HG03460 (cell line): ENCODE measurements around the gene CEP131.
"Not testable (repeated sequence)": the region's sequence is repeated elsewhere in the genome, so short reads cannot be mapped to it uniquely, and the experiment has no call there.

Experiments used
- ATAC-seq: cut with Tn5 transposase; IDR thresholded peaks from one replicate; pipeline ENCODE4 v1.9.1; 2021; ENCODE audit not compliant: unreplicated experiment

Gene CEP131

GRCh38 chr17:81227630-81228029 lies 4.9 kb upstream of the CEP131 start:
- not testable (repeated sequence) for ATAC-seq

- ATAC-seq, result no peak
Measured at GRCh38 chr17:81223762-81224130, 981 bp upstream of the CEP131 start.

DNA sequence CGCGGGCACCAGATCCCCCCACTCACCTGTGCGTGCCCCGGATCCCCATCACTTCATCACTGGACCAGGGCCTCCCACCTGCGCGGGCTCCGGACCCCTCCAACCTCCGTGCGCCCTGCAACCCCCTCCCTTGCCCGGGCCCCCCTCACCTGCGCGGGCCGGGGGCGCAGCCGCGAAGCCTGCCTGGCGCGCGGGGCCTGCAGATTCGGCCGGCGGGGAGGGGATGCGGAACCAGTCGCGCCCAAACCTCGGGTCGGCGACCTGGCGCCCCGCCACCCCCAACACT lies 202 bp downstream of the CEP131 start:
- no peak for ATAC-seq

DNA sequence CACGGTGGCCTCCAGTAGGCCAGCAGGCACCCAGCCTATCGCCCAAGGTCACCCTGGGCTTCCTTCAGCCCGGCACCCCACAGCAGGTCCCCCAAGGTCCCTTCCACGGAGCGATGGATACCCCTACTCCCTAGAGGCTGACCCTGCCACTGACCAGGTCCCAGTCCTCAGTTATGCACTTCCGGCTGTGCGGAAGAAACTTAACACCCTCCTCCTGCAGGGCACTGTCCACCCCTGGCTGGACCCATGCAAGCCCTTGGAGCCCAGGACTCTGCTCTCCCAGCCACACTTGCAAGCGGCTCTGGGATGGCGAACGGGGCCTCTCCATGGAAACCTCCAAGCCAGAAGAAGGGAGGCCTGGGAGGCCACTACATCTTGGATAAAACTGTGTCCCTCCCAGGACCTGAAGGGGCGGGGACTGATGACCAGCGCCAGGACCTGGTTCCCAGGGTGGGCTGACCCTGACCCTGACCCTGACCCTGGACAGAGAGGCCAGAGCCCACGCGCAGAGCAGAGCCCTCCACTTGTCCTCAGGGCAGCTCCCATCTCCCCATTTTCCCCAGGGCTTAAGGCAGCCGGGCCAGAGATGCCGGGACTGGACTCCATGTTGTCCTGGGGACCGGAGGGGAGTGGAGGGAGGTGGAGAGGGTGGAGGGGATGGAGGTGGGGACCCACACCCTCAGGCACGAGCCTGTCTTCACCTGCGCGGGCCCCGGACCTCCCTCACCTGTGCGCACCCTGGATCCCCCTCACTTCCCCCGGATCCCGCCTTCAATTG lies 734 bp downstream of the CEP131 start:
- no peak for ATAC-seq

GRCh38 chr17:81221371-81221841 lies 1.4 kb downstream of the CEP131 start:
- ATAC-seq, result no peak

DNA sequence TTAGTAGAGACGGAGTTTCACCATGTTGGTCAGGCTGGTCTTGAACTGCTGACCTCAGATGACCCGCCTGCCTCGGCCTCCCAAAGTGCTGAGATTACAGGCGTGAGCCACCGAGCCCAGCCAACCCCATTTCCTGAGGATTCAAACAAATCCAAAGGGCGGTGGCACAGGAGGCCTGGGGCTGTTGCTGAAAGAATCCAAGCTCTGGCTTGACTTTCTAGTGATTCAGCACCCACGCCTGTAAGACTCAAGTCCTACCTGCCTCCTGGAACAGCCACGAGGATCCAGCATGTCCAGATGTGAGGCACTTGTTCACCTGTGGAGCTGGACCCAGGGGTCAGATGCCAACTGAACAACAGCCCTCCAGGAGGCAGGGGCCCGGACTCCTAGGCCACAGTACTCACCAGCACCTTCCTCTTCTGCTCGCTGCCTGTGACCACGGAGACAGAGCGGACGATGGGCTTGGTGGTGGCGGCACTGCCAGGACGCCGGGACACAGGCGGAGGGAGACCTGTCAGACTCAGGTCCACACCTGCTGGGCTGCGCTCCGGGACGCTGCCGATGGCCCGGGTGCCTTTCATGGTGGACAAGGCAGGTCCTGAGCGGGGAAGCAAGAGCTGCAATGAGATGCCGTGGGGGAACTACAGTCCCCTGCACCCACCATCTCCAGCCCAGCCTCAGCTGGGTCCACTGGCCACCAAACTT lies 3.1 kb downstream of the CEP131 start:
- ATAC-seq, result no peak

DNA sequence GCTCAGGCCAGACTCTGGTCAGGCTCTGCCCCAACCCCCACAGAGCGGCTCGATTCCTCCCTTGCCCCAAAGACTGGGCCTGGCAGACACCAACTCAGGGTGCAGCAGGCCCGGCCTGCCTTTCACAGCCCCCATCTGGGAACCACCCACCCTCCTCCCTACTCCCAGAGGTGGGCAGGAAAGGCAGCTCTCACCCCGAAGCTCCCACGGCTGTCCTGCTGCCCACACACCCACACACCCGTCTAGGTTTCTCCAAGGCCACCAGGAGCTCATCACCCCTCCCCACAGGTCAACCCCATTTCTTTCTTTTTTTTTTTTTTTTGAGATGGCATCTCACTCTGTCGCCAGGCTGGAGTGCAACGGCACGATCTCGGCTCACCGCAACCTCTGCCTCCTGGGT lies 3.8 kb downstream of the CEP131 start:
- ATAC-seq, result no peak

- ATAC-seq, result no peak
Measured at GRCh38 chr17:81218459-81218858, 4.3 kb downstream of the CEP131 start.

GRCh38 chr17:81217491-81217890 lies 5.3 kb downstream of the CEP131 start:
- no peak for ATAC-seq

- no peak for ATAC-seq
Measured at GRCh38 chr17:81213978-81214377, 8.8 kb downstream of the CEP131 start.

GRCh38 chr17:81212365-81212764 lies 10.4 kb downstream of the CEP131 start:
- ATAC-seq, result no peak

DNA sequence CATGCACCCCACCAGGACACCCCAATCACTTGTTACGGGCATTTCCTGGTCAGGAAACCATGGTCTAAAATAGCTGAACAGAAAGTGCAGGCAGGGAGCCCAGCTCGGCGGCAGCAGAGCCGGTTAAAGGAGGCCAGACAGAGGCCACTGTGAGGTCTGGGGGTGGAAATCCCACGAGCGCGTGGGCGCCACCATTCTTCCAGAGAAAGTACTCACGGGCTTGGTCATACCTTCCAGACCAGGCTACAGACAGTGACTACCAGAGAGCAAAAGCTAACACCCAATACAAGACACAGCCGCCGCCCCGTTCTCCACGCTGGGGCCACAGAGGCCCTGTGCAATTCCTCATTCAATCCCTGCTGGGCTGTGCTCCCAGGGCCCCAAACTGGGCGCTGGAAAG lies 11.9 kb downstream of the CEP131 start:
- ATAC-seq, result no peak

GRCh38 chr17:81210466-81210865 lies 12.3 kb downstream of the CEP131 start:
- no peak for ATAC-seq

DNA sequence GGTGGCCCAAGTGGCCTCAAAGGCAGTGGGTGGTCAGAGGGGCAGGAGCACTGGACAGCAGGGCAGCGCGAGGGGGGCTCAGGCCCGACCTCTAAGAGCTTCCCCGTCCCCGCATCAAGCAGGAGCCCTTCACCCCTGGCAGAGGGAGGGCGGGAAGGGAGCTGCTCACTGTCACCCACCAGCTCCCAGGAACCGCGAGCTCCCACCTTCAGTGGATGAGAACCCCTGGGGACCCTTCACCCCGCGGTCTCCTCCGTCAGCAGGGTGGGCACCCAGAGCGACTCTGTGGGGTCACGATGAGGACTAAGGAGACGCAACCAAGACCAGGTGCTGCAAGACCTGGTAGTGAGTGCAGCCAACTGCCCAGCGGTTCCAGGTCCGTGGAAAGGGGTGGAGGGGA lies 13.6 kb downstream of the CEP131 start:
- no peak for ATAC-seq

- ATAC-seq, result no peak
Measured at GRCh38 chr17:81208651-81209050, 14.1 kb downstream of the CEP131 start.

DNA sequence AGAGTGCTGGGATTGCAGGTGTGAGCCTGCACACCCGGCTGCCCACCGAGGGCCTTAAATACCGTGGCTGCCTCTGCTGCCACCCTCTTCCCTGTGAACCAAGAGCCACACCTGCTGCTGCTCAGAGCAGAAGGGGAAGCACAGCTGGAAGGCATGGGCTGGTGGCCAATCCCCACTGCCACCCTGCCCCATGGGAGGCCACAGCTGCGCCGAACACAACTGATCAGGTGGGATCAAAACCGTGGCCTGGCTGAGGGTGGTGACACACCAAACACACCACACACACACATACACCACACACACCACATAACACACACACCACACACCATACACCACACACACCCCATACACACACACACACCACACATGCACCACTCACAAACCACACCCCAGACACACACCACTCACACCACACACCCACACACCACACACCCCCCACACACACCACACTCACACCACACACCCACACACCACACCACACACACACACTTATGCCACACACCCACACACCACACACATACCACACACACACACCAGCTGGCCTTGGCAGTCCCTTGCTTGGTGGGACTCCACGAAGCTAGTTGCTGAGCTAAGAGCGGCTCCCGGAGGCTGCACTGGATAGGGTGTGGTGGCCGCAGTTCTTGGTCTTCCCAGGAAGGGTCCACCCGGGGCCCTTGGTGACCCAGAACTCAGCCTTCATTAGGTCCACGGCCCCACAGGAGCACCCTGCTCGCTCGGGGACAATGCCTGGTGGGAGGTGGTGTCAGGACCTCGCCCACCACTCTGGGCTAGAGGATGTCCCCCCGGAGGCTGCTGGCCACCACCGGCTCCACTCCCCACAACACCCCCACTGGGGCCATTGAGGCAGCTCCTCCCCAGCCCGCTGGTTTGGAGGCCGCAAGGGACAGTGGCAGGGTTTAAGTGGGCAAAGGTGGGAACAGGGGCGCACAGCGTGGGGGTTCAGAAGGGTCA lies 14.9 kb downstream of the CEP131 start:
- no peak for ATAC-seq

- no peak for ATAC-seq
Measured at GRCh38 chr17:81206657-81207056, 16.1 kb downstream of the CEP131 start.

DNA sequence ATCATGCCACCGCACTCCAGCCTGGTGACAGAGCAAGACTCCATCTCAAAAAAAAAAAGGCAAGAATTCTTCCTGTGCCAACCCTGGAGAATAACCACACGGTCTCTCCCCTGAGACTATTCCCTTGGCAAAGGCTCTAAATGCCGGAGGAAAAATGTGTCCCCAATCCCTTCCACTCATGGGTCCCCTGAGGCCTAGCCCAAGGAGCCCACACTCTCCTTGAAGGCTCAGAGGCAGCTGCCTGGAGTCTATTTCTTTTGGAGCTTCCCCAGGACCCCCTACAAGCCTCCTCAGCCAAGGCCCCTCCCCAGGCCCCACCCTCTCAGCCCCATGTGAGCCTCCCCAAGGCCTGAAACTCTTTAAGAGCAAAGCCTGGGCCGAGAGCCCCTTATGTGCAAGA lies 16.6 kb downstream of the CEP131 start:
- no peak for ATAC-seq

- no peak for ATAC-seq
Measured at GRCh38 chr17:81204578-81204977, 18.2 kb downstream of the CEP131 start.

DNA sequence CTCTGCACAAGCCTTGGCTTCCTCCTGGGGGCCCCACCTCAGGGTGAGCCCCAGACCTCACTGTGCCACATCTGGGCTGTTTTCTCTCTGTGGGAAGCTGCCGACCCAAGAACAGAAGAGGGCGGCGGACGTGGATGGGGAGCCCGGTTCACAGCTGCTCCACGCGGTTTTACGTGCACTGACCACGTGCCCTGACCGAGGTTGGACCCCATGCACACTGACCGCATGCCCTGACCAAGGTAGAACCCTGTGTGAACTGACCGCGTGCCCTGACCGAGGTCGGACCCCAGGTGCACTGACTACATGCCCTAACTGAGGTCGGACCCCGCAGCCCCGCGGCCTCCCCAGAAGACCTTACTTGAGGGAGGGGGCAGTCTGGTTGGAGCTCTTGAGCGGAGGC lies 19.6 kb downstream of the CEP131 start:
- ATAC-seq, result no peak

DNA sequence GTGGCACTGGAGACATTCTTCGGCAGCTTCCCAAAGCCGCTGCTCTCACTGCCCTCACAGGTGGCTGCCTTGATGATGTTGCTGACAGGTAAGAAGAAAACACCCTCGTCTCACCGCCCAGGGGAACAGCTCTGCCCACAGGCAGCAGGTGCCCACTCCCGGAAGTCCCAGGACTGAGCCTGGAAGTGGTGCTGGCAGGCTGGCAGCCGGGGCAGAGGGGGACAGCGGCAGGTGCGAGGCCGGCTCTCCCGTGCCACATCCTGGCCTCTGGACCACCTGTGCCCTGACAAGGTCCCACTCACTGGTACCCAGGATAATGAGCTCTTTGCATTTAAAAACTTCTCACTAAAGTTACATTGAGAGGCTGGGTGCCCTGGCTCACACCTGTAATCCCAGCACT lies 20.4 kb downstream of the CEP131 start:
- no peak for ATAC-seq
